IMR-90 (cell line): ENCODE results near the gene CHMP4B.

Source experiments
- BHLHE40 ChIP-seq: fragments of 150-350 bp; IDR thresholded peaks from 2 replicates; pipeline ENCODE4 v1.6.1; 2016; ENCODE audit warnings: mild to moderate bottlenecking, low read depth, low read length
- CEBPB ChIP-seq: IDR thresholded peaks from 2 replicates; pipeline ENCODE4 v1.6.1; 2012; ENCODE audit warnings: low read depth, low read length, improper control_type of control experiment
- CHD1 ChIP-seq: IDR thresholded peaks from 2 replicates; pipeline ENCODE4 v1.6.1; 2012; ENCODE audit warnings: low read depth, low read length, improper control_type of control experiment
- FOS ChIP-seq: fragments of 150-350 bp; IDR thresholded peaks from 2 replicates; pipeline ENCODE4 v1.6.1; 2016; ENCODE audit warnings: low read depth, low read length
- NFE2L2 ChIP-seq: fragments of 150-350 bp; IDR thresholded peaks from 2 replicates; pipeline ENCODE4 v1.6.1; 2016; ENCODE audit warnings: low read depth, mild to moderate bottlenecking, low read length
- POLR2A ChIP-seq: IDR thresholded peaks from 2 replicates; pipeline ENCODE4 v1.6.1; 2012; ENCODE audit warnings: mild to moderate bottlenecking, low read depth, low read length
- RCOR1 ChIP-seq: IDR thresholded peaks from 2 replicates; pipeline ENCODE4 v1.6.1; 2012; ENCODE audit warnings: mild to moderate bottlenecking, low read length, improper control_type of control experiment; ENCODE audit not compliant: insufficient replicate concordance
- RFX5 ChIP-seq: IDR thresholded peaks from 2 replicates; pipeline ENCODE4 v1.8.0; 2012; ENCODE audit warnings: low read depth, mild to moderate bottlenecking, low read length, moderate library complexity
- SMC3 ChIP-seq: fragments of 150-350 bp; IDR thresholded peaks from 2 replicates; pipeline ENCODE4 v1.6.1; 2016; ENCODE audit warnings: low read depth, mild to moderate bottlenecking, antibody characterized with exemption, low read length, moderate library complexity
- TF ChIP-seq, protein P1 (sequence below): conservative IDR thresholded peaks from 2 replicates; pipeline ENCODE4 v1.5.1; 2012; ENCODE audit warnings: mild to moderate bottlenecking, low read depth, low read length, improper control_type of control experiment
- TF ChIP-seq, protein P2 (sequence below): fragments of 150-350 bp; IDR thresholded peaks from 2 replicates; pipeline ENCODE4 v1.6.1; 2017; ENCODE audit warnings: mild to moderate bottlenecking, antibody characterized with exemption, low read length, low read depth

DNA sequence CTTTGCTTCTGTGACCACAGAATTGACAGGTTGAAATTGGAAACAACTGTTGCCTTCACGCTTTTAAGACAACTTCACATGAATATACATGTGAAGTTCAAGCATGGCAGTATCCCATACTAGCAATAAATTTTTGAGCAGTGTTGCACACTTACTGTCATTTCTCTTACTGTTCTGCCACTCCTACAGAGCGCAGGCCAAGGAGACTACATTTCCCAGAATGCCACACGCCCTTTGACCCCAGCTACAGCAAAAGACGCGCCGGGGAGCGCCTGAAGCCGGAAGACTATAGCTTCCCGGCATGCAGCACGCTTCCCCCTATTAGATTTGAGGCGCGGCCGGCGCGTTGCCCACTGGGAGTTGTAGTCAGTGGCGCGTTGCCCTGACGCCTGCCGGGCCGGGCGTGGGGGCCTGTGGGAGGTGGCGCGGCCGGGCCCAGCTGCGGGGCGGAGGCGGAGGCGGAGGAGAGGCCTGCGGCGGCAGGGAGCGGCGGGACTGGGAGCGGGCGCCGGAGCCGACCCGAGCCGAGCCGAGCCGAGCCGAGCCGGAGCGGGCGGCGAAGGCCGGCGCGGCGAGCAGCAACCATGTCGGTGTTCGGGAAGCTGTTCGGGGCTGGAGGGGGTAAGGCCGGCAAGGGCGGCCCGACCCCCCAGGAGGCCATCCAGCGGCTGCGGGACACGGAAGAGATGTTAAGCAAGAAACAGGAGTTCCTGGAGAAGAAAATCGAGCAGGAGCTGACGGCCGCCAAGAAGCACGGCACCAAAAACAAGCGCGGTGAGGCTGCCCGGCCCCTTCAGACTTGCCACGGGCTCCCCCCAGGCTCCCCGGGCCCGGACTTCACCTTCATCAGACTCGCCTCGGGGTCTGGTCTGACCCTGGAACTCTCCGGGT lies at the start of gene CHMP4B:
- TF ChIP-seq, protein P1, sequence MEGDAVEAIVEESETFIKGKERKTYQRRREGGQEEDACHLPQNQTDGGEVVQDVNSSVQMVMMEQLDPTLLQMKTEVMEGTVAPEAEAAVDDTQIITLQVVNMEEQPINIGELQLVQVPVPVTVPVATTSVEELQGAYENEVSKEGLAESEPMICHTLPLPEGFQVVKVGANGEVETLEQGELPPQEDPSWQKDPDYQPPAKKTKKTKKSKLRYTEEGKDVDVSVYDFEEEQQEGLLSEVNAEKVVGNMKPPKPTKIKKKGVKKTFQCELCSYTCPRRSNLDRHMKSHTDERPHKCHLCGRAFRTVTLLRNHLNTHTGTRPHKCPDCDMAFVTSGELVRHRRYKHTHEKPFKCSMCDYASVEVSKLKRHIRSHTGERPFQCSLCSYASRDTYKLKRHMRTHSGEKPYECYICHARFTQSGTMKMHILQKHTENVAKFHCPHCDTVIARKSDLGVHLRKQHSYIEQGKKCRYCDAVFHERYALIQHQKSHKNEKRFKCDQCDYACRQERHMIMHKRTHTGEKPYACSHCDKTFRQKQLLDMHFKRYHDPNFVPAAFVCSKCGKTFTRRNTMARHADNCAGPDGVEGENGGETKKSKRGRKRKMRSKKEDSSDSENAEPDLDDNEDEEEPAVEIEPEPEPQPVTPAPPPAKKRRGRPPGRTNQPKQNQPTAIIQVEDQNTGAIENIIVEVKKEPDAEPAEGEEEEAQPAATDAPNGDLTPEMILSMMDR = no peak
- TF ChIP-seq, protein P2, sequence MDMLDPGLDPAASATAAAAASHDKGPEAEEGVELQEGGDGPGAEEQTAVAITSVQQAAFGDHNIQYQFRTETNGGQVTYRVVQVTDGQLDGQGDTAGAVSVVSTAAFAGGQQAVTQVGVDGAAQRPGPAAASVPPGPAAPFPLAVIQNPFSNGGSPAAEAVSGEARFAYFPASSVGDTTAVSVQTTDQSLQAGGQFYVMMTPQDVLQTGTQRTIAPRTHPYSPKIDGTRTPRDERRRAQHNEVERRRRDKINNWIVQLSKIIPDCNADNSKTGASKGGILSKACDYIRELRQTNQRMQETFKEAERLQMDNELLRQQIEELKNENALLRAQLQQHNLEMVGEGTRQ = peak; percentile 42; the same call in 1 of the 2 replicates
- 0 out of 2 replicates have a peak, but pooled peaks have one; percentile 19 for TF ChIP-seq FOS
- no peak for TF ChIP-seq SMC3
- TF ChIP-seq RFX5 = no peak
- no peak for TF ChIP-seq RCOR1
- peak; percentile 32; the same call in 1 of the 2 replicates for TF ChIP-seq BHLHE40
- peak; percentile 89 for TF ChIP-seq POLR2A
- TF ChIP-seq CHD1 = 0 out of 2 replicates have a peak, but pooled peaks have one; percentile 32
- TF ChIP-seq NFE2L2 = peak; percentile 15; the same call in 1 of the 2 replicates
- no peak for TF ChIP-seq CEBPB
